OCI-M2 (cell line): Measurements from ENCODE around the gene YARS2.
"Not testable (repeated sequence)": the region's sequence is repeated elsewhere in the genome, so short reads cannot be mapped to it uniquely, and the experiment has no call there.

Source experiments
- DNase-seq: peaks from one replicate; lab custom pipeline; 2025; ENCODE audit not compliant: unreplicated experiment; lab: John Stamatoyannopoulos, UW

YARS2 gene

GRCh38 chr12:32754111-32754510 lies 1.6 kb downstream of the YARS2 start:
- DNase-seq, result no peak

- no peak for DNase-seq
Measured at GRCh38 chr12:32753605-32754004, 2.1 kb downstream of the YARS2 start.

- no peak for DNase-seq
Measured at GRCh38 chr12:32743264-32743663, 12.4 kb downstream of the YARS2 start.

- DNase-seq, result no peak
Measured at GRCh38 chr12:32742133-32742532, 13.6 kb downstream of the YARS2 start.

- DNase-seq, result no peak
Measured at GRCh38 chr12:32739279-32739678, 16.4 kb downstream of the YARS2 start.

- DNase-seq, result no peak
Measured at GRCh38 chr12:32737715-32738114, 18.0 kb downstream of the YARS2 start.

GRCh38 chr12:32736445-32736844 lies 19.3 kb downstream of the YARS2 start:
- DNase-seq, result no peak

GRCh38 chr12:32734952-32735351 lies 20.7 kb downstream of the YARS2 start:
- no peak for DNase-seq

GRCh38 chr12:32727237-32727636 lies 28.5 kb downstream of the YARS2 start:
- DNase-seq, result no peak

- DNase-seq, result no peak
Measured at GRCh38 chr12:32726286-32726685, 29.4 kb downstream of the YARS2 start.

- not testable (repeated sequence) for DNase-seq
Measured at GRCh38 chr12:32725308-32725707, 30.4 kb downstream of the YARS2 start.

- no peak for DNase-seq
Measured at GRCh38 chr12:32718926-32719325, 36.8 kb downstream of the YARS2 start.

- no peak for DNase-seq
Measured at GRCh38 chr12:32714772-32715171, 40.9 kb downstream of the YARS2 start.

GRCh38 chr12:32708926-32709325 lies 46.8 kb downstream of the YARS2 start:
- DNase-seq, result no peak

GRCh38 chr12:32706335-32707024 lies 49.2 kb downstream of the YARS2 start:
- no peak for DNase-seq

- no peak for DNase-seq
Measured at GRCh38 chr12:32705783-32706182, 49.9 kb downstream of the YARS2 start.

GRCh38 chr12:32702946-32703345 lies 52.8 kb downstream of the YARS2 start:
- DNase-seq, result no peak

- no peak for DNase-seq
Measured at GRCh38 chr12:32702473-32702872, 53.2 kb downstream of the YARS2 start.

GRCh38 chr12:32699437-32699836 lies 56.3 kb downstream of the YARS2 start:
- DNase-seq, result not testable (repeated sequence)

- no peak for DNase-seq
Measured at GRCh38 chr12:32698285-32698684, 57.4 kb downstream of the YARS2 start.

- DNase-seq, result no peak
Measured at GRCh38 chr12:32697445-32697844, 58.3 kb downstream of the YARS2 start.
